Neural crest cell (in vitro differentiated cells): Measurements from ENCODE around the gene TBC1D5. TPM values are rescaled to one million over a fixed set of nuclear protein-coding genes. Genes with fewer than 3 reads are reported as not detected.

ENCODE experiments used
- DNase-seq: peaks from one replicate; pipeline ENCODE4 v3.0.0; 2021; ENCODE audit warnings: low read depth, mixed read lengths, low spot score
- H3K27ac Mint-ChIP-seq: one replicate; pipeline ENCODE4 v1.8.0; 2021; ENCODE audit warnings: mild to moderate bottlenecking, mixed read lengths; ENCODE audit not compliant: unreplicated experiment
- H3K27me3 Mint-ChIP-seq: 2 replicates; pipeline ENCODE4 v1.8.0; 2021; ENCODE audit warnings: low read depth, mild to moderate bottlenecking, mixed read lengths
- H3K36me3 Mint-ChIP-seq: 2 replicates; pipeline ENCODE4 v1.8.0; 2021; ENCODE audit warnings: low read depth, mild to moderate bottlenecking, mixed read lengths
- H3K4me1 Mint-ChIP-seq: 2 replicates; pipeline ENCODE4 v1.8.0; 2021; ENCODE audit warnings: mixed read lengths
- H3K4me3 Mint-ChIP-seq: one replicate; pipeline ENCODE4 v1.8.0; 2021; ENCODE audit warnings: mild to moderate bottlenecking, mixed read lengths
- H3K9me3 Mint-ChIP-seq: 2 replicates; pipeline ENCODE4 v1.8.0; 2021; ENCODE audit warnings: mixed read lengths
- total RNA-seq: library from RNA; stranded (reverse); gene quantifications from 2 replicates; pipeline ENCODE4 v1.2.1, GENCODE V29; 2021
- TF ChIP-seq, protein P1 (sequence below): fragments of 200-600 bp; sonication (generic); conservative IDR thresholded peaks from 2 replicates; pipeline ENCODE4 v1.5.0; 2021; ENCODE audit warnings: antibody characterized with exemption, mild to moderate bottlenecking

TBC1D5 gene
- total RNA-seq, 1 donor from 2014 or later: 51.2 TPM

DNA sequence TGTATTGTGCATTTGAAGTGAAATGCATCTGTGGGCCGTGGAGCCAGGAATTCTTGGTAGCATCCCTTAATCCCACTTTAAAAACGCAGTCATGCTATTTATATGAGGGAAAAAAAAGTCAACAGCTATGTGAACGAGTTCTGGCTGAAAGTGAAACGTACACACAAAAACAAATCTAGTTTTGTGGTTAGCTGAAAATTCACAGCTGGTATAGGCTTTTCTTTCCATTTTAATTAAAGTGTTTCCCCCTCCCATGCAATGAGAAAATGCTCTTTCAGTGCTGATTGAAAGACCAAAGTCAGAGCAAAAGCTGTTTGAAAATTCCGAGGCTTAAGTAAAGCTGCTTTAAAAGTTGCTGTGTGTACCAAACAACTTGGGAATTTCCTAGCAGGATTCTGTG lies 560.3 kb downstream of the TBC1D5 start:
- Mint-ChIP-seq H3K27me3 (no peaks in the 10 kb centered on the region), H3K36me3 (peaks cover 5% of the 10 kb centered on the region), H3K27ac (no peak overlapping the region), H3K4me1 (peaks cover 4% of the 10 kb centered on the region), H3K9me3 (peaks cover 3% of the 10 kb centered on the region), H3K4me3 (no peak overlapping the region)
- DNase-seq: no peak
- TF ChIP-seq, protein P1, sequence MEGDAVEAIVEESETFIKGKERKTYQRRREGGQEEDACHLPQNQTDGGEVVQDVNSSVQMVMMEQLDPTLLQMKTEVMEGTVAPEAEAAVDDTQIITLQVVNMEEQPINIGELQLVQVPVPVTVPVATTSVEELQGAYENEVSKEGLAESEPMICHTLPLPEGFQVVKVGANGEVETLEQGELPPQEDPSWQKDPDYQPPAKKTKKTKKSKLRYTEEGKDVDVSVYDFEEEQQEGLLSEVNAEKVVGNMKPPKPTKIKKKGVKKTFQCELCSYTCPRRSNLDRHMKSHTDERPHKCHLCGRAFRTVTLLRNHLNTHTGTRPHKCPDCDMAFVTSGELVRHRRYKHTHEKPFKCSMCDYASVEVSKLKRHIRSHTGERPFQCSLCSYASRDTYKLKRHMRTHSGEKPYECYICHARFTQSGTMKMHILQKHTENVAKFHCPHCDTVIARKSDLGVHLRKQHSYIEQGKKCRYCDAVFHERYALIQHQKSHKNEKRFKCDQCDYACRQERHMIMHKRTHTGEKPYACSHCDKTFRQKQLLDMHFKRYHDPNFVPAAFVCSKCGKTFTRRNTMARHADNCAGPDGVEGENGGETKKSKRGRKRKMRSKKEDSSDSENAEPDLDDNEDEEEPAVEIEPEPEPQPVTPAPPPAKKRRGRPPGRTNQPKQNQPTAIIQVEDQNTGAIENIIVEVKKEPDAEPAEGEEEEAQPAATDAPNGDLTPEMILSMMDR: no peak

DNA sequence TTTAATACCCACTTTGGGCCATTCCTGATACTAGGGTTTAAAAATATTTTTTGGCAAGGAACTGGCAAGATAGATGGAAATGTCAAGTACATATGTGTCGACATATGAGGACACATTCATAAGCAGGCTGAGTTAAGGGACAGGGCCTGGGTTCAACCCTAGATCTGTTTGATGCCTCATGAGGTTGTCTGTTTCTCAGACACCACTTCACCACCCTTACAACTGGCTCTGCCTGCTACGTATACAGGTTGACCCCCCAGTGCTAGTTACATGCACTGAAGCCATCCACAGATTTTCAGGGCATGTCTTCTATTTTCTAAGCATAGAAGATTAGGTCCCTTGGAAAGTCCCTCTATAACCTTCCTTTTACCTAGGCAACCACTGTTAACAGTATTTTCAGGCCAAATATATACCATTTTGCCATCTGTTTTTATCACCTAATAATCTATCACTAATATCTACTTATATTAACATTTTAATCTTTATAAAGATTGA lies 561.0 kb downstream of the TBC1D5 start:
- H3K36me3 Mint-ChIP-seq: peaks cover 5% of the 10 kb centered on the region
- H3K4me3 Mint-ChIP-seq: no peak overlapping the region
- no peak overlapping the region for H3K27ac Mint-ChIP-seq
- H3K9me3 Mint-ChIP-seq: peaks cover 3% of the 10 kb centered on the region
- DNase-seq: no peak
- H3K27me3 Mint-ChIP-seq: no peaks in the 10 kb centered on the region
- TF ChIP-seq, protein P1: no peak
- peaks cover 4% of the 10 kb centered on the region for H3K4me1 Mint-ChIP-seq

DNA sequence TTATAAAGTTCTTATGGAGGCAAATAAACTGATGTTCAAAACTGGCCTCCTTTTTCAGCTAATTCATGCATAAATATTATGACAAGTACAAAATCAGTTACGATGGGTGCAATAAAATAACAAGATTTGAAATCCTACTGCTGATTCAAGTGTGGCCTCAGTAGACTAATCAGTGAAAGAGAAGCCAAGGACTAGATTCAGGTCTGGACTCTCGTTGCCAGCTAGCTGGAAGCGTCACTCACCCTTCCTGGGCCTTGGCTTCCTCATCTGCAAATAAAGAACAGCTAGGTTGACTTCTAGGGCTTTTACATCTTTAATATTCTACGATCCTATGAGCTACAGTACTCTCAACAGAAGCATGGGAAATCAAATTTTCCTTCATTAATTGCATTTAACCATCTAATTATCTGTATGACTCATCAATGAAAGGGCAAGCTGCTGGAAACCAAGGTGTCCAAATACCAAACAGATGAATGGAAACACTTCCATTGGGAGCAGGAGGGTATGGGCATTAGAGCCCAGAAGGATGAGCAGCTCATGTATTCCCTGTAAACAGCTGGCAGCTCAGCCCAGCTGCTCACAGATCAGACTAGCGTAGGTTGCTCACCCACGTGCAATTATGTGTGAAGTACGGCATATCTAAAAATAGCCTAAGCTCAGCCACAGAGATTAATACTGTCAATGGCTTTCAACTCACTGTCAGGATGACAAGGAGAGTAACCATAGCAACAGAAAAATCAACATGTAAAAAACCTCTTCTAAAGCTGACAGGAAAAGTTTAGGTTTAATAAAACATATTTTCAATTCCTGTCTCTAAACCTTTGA lies 562.8 kb downstream of the TBC1D5 start:
- H3K4me1 Mint-ChIP-seq: peaks cover 4% of the 10 kb centered on the region
- no peaks in the 10 kb centered on the region for H3K27me3 Mint-ChIP-seq
- no peak overlapping the region for H3K27ac Mint-ChIP-seq
- TF ChIP-seq, protein P1: no peak
- no peak overlapping the region for H3K4me3 Mint-ChIP-seq
- peaks cover 8% of the 10 kb centered on the region for H3K36me3 Mint-ChIP-seq
- DNase-seq: no peak
- H3K9me3 Mint-ChIP-seq: peaks cover 3% of the 10 kb centered on the region

DNA sequence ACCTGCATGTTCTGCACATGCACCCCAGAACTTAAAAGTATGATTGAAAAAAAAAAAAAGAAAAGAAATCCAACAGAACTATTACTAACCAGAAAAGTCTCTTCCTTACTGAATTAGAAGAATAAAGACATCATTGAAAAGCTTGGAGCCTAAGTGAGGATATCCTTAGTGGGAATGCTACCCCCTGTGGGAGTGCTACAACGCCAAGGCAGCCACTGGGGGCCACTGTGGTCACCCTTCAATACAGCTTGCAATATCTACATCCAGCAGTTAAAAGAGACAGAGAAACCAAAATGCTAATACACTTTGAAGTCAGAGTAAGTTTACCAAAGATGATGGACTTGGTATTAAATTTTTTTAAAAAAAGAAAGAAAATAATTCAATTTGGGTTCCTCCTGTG lies 565.7 kb downstream of the TBC1D5 start:
- H3K27ac Mint-ChIP-seq: no peak overlapping the region
- peaks cover 4% of the 10 kb centered on the region for H3K4me1 Mint-ChIP-seq
- no peaks in the 10 kb centered on the region for H3K27me3 Mint-ChIP-seq
- no peak for DNase-seq
- TF ChIP-seq, protein P1: no peak
- H3K4me3 Mint-ChIP-seq: no peak overlapping the region
- H3K36me3 Mint-ChIP-seq: peaks cover 8% of the 10 kb centered on the region
- H3K9me3 Mint-ChIP-seq: peaks cover 3% of the 10 kb centered on the region

DNA sequence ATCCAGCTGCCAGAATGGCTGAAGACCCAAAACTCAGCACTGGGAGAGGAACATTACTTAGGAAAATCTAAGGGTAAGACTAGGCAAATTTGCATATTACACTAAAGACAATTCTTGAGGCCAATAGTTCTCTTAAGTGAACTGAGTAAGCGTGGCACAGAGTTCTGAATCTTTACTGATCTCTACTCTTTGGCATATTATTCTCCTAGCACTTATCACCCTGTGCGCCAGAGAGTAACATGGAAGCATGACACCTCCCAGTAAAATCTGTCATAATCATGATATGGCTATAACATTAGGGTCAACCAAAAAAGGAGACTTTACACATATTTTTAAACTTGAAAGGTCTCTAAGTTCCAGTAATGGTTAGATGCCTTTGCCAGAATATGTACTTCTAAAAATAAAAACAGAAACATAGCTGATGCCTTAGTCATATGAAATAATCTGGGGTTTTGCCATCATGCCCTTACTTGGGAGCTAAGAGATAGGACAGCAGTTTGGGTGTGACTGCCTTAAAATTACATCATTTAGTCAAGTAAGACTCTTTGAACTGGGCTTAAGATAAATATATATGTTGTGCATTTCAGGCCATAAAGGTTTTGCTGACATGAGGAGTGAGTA lies 567.1 kb downstream of the TBC1D5 start:
- Mint-ChIP-seq H3K27me3 (no peaks in the 10 kb centered on the region), H3K27ac (no peak overlapping the region), H3K9me3 (peaks cover under 1% of the 10 kb centered on the region), H3K36me3 (peaks cover 6% of the 10 kb centered on the region), H3K4me3 (no peak overlapping the region), H3K4me1 (peaks cover 4% of the 10 kb centered on the region)
- no peak for DNase-seq
- TF ChIP-seq, protein P1: no peak
